Heart left ventricle (tissue), 16 donors: Measurements from ENCODE around the gene GAL3ST2. TPM values are rescaled to one million over a fixed set of nuclear protein-coding genes. Genes with fewer than 3 reads are reported as not detected.

Experiments
- ATAC-seq, 4 donors: fragments of 200-7000 bp; cut with Tn5 transposase; one replicate each; pipeline ENCODE4 v1.9.1; 2020 to 2022; ENCODE audit warnings: moderate library complexity in 4 of 4, mild to moderate bottlenecking in 3 of 4, moderate number of reproducible peaks in 1 of 4
- DNase-seq, 5 donors: peaks; one replicate each; pipeline ENCODE4 v3.0.0-alpha.2; 2020
- H3K27ac ChIP-seq, 12 donors: fragments of 200-600 bp; sonication (generic) in 4 of 12; one replicate each; pipeline versions ENCODE4 v1.5.0 to v1.8.0; 2016 to 2022; ENCODE audit warnings: mild to moderate bottlenecking in 2 of 12
- H3K27me3 ChIP-seq, 9 donors: fragments of 200-600 bp; sonication (generic) in 2 of 9; one replicate each; pipeline versions ENCODE4 v1.5.1 to v1.8.0; 2016 to 2022; ENCODE audit warnings: mild to moderate bottlenecking in 3 of 9
- H3K36me3 ChIP-seq, 9 donors: fragments of 200-600 bp; sonication (generic) in 2 of 9; one replicate each; pipeline versions ENCODE4 v1.5.0 to v1.8.0; 2018 to 2022; ENCODE audit warnings: mild to moderate bottlenecking in 2 of 9
- H3K4me1 ChIP-seq, 12 donors: fragments of 200-600 bp; sonication (generic) in 4 of 12; one replicate each; pipeline versions ENCODE4 v1.5.0 to v1.8.0; 2016 to 2022; ENCODE audit warnings: mild to moderate bottlenecking in 3 of 12
- H3K4me3 ChIP-seq, 12 donors: fragments of 200-600 bp; sonication (generic) in 4 of 12; one replicate each; pipeline versions ENCODE4 v1.5.0 to v1.8.0; 2017 to 2022; ENCODE audit warnings: mild to moderate bottlenecking in 9 of 12, moderate library complexity in 4 of 12
- H3K9me3 ChIP-seq, 12 donors: fragments of 200-600 bp; sonication (generic) in 4 of 12; one replicate each; pipeline versions ENCODE4 v1.5.0 to v1.8.0; 2016 to 2022; ENCODE audit warnings: mild to moderate bottlenecking in 1 of 12
- POLR2A ChIP-seq, 2 donors: fragments of 450-650 bp; IDR thresholded peaks; one replicate each; pipeline ENCODE4 v1.6.1; 2017; ENCODE audit warnings: antibody characterized with exemption in 2 of 2, mild to moderate bottlenecking in 2 of 2, moderate library complexity in 2 of 2
- WGBS, 4 donors: extraction: QIAGEN DNeasy Blood & Tissue Kit in 2 of 4; methylation state at CpG; one replicate each; pipeline versions ENCODE4 v1.1.5 to v1.1.7; 2013 to 2018; 5-methylcytosine and 5-hydroxymethylcytosine counted together
- intact Hi-C, 10 donors: fragments of 100-400 bp; cut with DNase I; formaldehyde crosslinking; loops; one replicate each; pipeline versions ENCODE4 v1.11.1 to v1.14.2; 2022
- polyA plus RNA-seq, 2 donors: library from polyadenylated mRNA; stranded (reverse); fragments of 200-250 nt; gene quantifications; one replicate each; pipeline ENCODE4 v1.2.3, GENCODE V29; 2013
- total RNA-seq, 9 donors: library from RNA; depleted of rRNA in 2 of 9; stranded (reverse); fragments of >200 nt in 2 of 9; fragmentation: NEBNext Ultra II Directional in 3 of 9; extraction: Animal tissue kit (Norgen Biotek cat#: 25700) in 3 of 9; gene quantifications; one replicate each; pipeline versions ENCODE4 v1.1.0 to v1.2.4, GENCODE V29; 2016 to 2023
- TF ChIP-seq, protein P1 (sequence below), 12 donors: fragments of 200-600 bp; sonication (generic) in 4 of 12; IDR thresholded peaks; one replicate each; pipeline versions ENCODE4 v1.5.0 to v1.8.0; 2018 to 2022; ENCODE audit warnings: antibody characterized with exemption in 12 of 12, mild to moderate bottlenecking in 5 of 12
- donor health status: ischemic (EF 13 %, LVEDD 7.1; RV severe dilation, severe dysfunction).
- donor health status: healthy with polysubstance abuse.
- donor health status: DM: no; HTN: yes; CAD: no.
- donor health status: DM: no; HTN: no; CAD: no.
- donor health status: ischemic (EF 25% LVEDD 6.9; RV normal size, moderate dysfunction).
- donor health status: ischemic (EF 25% LVEDD 5.7; RV mildly dilated, moderate dysfunction).
- donor health status: healthy.
- donor health status: DM: yes; HTN: yes; CAD: no.
- donor health status: ischemic (EF 35%, LVEDD 5.7; RV mildly dilated, moderate dysfunction).
- donor health status: nonischemic (EF 11% LVEDD 7.7; RV severe dilation, severe dysfunction).
- donor health status: DM: yes; HTN: yes; CAD: no.
- donor health status: PGD.
- donor health status: ischemic (EF 29% LVEDD 5.4; RV normal size, mild dysfunction).
- donor health status: nonischemic (EF 23%, LVEDD 6.1; RV moderate dilation, normal function).

Gene GAL3ST2
- total and polyA plus RNA-seq, 11 donors = 0.21 to 1.7 TPM; not detected in 9

DNA sequence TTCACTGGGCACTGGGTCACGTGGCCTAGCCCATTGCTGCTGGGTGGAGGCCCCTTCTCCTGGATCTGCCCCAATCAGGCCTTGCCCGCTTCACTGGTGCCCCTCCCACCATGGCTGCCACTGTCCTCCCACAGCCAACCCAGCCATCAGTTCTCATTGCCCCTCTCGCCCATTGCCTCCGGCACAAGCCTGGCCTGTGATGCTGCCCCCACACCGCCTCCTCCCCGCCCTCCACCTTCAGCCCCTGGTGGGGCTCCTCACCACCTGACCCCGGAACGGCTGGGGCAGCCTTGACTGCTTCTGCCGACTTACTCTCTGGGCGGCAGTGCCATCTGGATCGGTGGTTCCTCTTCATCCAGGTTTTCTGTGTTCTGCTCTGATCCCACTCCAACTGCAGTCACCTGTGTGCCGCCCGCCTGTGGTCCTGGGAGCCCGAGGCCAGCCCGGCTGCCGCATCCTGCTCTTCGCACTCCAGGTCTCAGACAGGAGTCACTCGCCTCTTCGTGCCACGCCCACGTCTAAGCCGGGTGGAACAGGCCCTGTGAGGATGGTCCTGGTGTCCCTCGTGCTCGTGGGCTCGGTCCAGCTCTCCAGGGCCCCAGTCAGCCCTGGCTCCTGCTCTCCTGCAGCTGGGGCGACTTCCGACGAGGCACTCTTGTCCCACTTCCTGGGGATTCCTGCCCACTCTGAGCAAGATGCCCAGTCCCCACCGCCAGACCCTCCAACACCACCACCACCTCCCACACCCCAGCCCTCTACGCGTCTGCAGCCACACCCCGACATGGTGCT is 28.0 kb upstream of the GAL3ST2 start:
- no peak for TF ChIP-seq POLR2A (IDR thresholded peaks at IDR 0.05)
- TF ChIP-seq, protein P1, sequence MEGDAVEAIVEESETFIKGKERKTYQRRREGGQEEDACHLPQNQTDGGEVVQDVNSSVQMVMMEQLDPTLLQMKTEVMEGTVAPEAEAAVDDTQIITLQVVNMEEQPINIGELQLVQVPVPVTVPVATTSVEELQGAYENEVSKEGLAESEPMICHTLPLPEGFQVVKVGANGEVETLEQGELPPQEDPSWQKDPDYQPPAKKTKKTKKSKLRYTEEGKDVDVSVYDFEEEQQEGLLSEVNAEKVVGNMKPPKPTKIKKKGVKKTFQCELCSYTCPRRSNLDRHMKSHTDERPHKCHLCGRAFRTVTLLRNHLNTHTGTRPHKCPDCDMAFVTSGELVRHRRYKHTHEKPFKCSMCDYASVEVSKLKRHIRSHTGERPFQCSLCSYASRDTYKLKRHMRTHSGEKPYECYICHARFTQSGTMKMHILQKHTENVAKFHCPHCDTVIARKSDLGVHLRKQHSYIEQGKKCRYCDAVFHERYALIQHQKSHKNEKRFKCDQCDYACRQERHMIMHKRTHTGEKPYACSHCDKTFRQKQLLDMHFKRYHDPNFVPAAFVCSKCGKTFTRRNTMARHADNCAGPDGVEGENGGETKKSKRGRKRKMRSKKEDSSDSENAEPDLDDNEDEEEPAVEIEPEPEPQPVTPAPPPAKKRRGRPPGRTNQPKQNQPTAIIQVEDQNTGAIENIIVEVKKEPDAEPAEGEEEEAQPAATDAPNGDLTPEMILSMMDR (IDR thresholded peaks at IDR 0.05) = no peak
- H3K36me3 ChIP-seq = peaks cover 0 to 53% (median 34%) of the 10 kb centered on the region in 9 donors
- intact Hi-C loops = no loop called here

DNA sequence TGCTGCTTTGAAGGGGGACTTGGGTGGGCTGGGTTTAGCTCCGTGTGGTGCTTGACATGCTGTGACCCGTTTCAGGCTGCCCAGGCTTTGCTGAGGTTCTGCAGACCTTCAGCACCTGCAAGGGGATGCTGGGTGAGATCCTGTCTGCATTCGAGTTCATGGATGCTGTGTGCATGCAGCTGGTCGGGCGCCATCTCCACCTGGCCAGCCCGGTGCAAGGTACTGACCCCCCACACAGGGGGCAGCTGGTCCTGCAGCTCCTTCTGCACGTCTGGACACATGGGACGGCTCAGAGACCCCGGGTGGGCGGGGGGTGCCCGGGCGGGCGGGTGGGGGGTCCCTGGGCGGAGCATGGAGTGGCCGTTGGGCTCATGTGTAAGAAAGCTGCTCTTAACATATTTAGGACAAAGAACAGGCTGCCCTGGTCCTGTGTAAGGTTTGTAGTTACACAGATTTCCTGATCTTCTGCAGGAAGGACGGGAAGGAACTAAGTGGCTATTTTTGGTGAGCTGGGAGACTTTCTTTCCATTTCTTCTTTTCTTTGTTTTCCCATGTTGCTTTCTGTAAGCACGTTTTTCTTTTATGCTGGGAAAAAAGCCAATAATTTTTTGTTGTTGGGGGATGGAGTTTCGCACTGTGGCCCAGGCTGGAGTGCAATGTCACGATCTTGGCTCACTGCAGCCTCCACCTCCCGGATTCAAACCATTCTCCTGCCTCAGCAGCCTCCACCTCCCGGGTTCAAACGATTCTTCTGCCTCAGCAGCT is 26.4 kb upstream of the GAL3ST2 start:
- peak in 1 of 4 donors; percentile 59 for ATAC-seq
- peaks cover 0 to 47% (median 27%) of the 10 kb centered on the region in 9 donors for H3K36me3 ChIP-seq
- intact Hi-C loops = loop anchor here in 1 of 10 donors (10.0 kb wide), 1 partner anchor 115 kb away; the partner anchor contains the start of gene RTP5
- TF ChIP-seq, protein P1 (IDR thresholded peaks at IDR 0.05) = no peak
- TF ChIP-seq POLR2A (IDR thresholded peaks at IDR 0.05) = no peak
- H3K9me3 ChIP-seq = peaks cover 0 to 10% (median 0%) of the 10 kb centered on the region in 12 donors
- WGBS, 4 donors = 55 to 66% (median 58%) methylated on average over 20 to 22 of the region's 22 CpGs
- no peak overlapping the region for H3K4me3 ChIP-seq
- DNase-seq = peak in 1 of 5 donors; percentile 54
- no peaks in the 10 kb centered on the region for H3K27me3 ChIP-seq
- H3K4me1 ChIP-seq = peaks cover 0 to 12% (median 0%) of the 10 kb centered on the region in 12 donors
- H3K27ac ChIP-seq = peak overlapping the region in 2 of 12 donors; percentile 5 to 33

More for the DNA sequence above, 28.0 kb upstream of the GAL3ST2 start:
- WGBS, 4 donors = 87 to 95% (median 94%) methylated on average over 31 to 32 of the region's 32 CpGs
- Histone ChIP-seq H3K27ac (no peak overlapping the region), H3K27me3 (no peaks in the 10 kb centered on the region), H3K4me3 (no peak overlapping the region), H3K9me3 (peaks cover 0 to 10% (median 0%) of the 10 kb centered on the region in 12 donors), H3K4me1 (peaks cover 0 to 12% (median 0%) of the 10 kb centered on the region in 12 donors)
- peak in 1 of 4 donors; percentile 9 for ATAC-seq
- DNase-seq = peak in 1 of 5 donors; percentile 40

DNA sequence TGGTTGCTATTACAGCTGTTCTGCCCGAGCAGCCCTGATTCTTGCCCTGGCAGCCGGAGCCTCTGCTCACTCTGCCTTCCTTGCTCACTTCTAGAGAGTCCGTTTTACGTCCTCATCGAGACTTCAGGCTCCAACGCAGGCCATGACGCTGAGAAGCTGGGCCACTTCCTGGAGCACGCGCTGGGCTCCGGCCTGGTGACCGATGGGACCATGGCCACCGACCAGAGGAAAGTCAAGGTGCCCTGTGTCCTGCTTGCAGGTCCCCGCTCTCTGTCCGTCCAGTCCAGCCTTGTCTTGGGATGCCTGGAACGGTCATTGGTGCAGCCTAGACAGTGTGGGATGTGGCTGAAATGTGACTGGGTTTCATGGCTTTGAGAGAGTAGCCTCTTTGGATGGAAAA is 25.5 kb upstream of the GAL3ST2 start:
- intact Hi-C loops = loop anchor here in 1 of 10 donors (10.0 kb wide), 1 partner anchor 114 kb away; the partner anchor contains the start of gene RTP5

More for the DNA sequence above, 25.5 kb upstream of the GAL3ST2 start:
- Histone ChIP-seq H3K27me3 (no peaks in the 10 kb centered on the region), H3K4me3 (no peak overlapping the region), H3K9me3 (peaks cover 0 to 3% (median 0%) of the 10 kb centered on the region in 12 donors), H3K4me1 (peaks cover 0 to 12% (median 0%) of the 10 kb centered on the region in 12 donors), H3K27ac (no peak overlapping the region), H3K36me3 (peaks cover 0 to 47% (median 29%) of the 10 kb centered on the region in 9 donors)
- WGBS, 4 donors = 83 to 96% (median 90%) methylated on average over 14 to 15 of the region's 15 CpGs
- ATAC-seq (peak in 1 of 4 donors; percentile 15), DNase-seq (peak in 1 of 5 donors; percentile 51)
- TF ChIP-seq, protein P1 (IDR thresholded peaks at IDR 0.05) = no peak
- no peak for TF ChIP-seq POLR2A (IDR thresholded peaks at IDR 0.05)
